ENCODE results near the gene PUSL1.

DNA sequence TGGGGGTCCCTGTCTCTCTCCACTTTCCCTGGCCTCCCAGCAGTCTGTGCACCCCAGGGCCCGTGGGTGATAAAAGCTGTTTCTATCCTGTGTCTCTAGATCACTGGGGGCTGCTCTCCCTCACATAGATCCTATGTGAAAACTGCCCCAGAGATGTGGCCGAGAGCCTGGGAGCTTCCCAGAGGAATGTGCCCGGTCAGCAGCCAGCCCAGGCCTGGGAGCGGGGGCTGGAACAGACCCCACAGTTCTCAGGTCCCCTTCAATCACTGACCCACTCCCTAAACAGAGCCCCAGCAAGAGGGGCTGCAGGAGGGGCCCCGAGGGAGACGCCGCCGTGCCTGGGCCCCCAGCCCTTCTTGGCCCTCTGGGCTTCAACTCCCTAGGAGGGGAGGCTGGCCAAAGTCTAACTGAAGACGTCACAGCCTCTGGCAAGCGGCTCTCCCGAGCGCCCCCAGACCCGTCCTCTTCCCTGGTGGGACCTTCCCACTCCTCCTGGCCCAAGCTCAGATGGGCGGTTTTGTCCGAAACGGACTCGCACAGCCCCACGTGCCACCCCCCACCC, 49.6 kb downstream of the PUSL1 start:
- TF ChIP-seq ZNF621 (tag by site-specific recombination; IDR thresholded peaks at IDR 0.05) = no peak
- TF ChIP-seq, protein P1, sequence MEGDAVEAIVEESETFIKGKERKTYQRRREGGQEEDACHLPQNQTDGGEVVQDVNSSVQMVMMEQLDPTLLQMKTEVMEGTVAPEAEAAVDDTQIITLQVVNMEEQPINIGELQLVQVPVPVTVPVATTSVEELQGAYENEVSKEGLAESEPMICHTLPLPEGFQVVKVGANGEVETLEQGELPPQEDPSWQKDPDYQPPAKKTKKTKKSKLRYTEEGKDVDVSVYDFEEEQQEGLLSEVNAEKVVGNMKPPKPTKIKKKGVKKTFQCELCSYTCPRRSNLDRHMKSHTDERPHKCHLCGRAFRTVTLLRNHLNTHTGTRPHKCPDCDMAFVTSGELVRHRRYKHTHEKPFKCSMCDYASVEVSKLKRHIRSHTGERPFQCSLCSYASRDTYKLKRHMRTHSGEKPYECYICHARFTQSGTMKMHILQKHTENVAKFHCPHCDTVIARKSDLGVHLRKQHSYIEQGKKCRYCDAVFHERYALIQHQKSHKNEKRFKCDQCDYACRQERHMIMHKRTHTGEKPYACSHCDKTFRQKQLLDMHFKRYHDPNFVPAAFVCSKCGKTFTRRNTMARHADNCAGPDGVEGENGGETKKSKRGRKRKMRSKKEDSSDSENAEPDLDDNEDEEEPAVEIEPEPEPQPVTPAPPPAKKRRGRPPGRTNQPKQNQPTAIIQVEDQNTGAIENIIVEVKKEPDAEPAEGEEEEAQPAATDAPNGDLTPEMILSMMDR (tag by site-specific recombination; IDR thresholded peaks at IDR 0.05) = no peak
- TF ChIP-seq ZNF24 (tag by site-specific recombination; IDR thresholded peaks at IDR 0.05) = no peak
- TF ChIP-seq, protein P2, sequence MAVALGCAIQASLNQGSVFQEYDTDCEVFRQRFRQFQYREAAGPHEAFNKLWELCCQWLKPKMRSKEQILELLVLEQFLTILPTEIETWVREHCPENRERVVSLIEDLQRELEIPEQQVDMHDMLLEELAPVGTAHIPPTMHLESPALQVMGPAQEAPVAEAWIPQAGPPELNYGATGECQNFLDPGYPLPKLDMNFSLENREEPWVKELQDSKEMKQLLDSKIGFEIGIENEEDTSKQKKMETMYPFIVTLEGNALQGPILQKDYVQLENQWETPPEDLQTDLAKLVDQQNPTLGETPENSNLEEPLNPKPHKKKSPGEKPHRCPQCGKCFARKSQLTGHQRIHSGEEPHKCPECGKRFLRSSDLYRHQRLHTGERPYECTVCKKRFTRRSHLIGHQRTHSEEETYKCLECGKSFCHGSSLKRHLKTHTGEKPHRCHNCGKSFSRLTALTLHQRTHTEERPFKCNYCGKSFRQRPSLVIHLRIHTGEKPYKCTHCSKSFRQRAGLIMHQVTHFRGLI (tag by site-specific recombination; IDR thresholded peaks at IDR 0.05) = no peak
- TF ChIP-seq HOXA7 (CRISPR knock-in tag; IDR thresholded peaks at IDR 0.05; ENCODE audit: borderline replicate concordance) = no peak
- no peak for TF ChIP-seq ZNF274 (IDR thresholded peaks at IDR 0.05; ENCODE audit: low read length)
- no peak for TF ChIP-seq ZNF274 (tag by site-specific recombination; IDR thresholded peaks at IDR 0.05; ENCODE audit: borderline replicate concordance)
- no peak for TF ChIP-seq ZNF311 (tag by site-specific recombination; IDR thresholded peaks at IDR 0.05; ENCODE audit: borderline replicate concordance)
- no peak for TF ChIP-seq REPIN1 (tag by site-specific recombination; IDR thresholded peaks at IDR 0.05; ENCODE audit: low read depth)
- no peak for TF ChIP-seq ZNF701 (tag by site-specific recombination; IDR thresholded peaks at IDR 0.05)
- TF ChIP-seq ZNF155 (tag by site-specific recombination; IDR thresholded peaks at IDR 0.05) = no peak
- TF ChIP-seq ZNF513 (tag by site-specific recombination; IDR thresholded peaks at IDR 0.05) = no peak
- TF ChIP-seq ZNF121 (tag by site-specific recombination; IDR thresholded peaks at IDR 0.05) = no peak
- TF ChIP-seq TCF7L2 (IDR thresholded peaks at IDR 0.05; ENCODE audit: borderline replicate concordance, low read depth, low read length) = no peak

Measured in HEK293 (cell line).